RPMI7951 (cell line): ENCODE data around the gene IL9R. TPM values are rescaled to one million over a fixed set of nuclear protein-coding genes. Genes with fewer than 3 reads are reported as not detected.
"Not testable (repeated sequence)": the region's sequence is repeated elsewhere in the genome, so short reads cannot be mapped to it uniquely, and the experiment has no call there.

Source experiments
- DNase-seq: peaks from one replicate; pipeline ENCODE4 v3.0.0-alpha.2; 2012; ENCODE audit warnings: low read depth
- total RNA-seq: library from RNA; depleted of rRNA; stranded (reverse); fragments of >200 nt; shearing (Covaris generic); gene quantifications from 2 replicates; pipeline ENCODE4 v1.2.3, GENCODE V29; 2014; rRNA removed

IL9R gene, protein sequence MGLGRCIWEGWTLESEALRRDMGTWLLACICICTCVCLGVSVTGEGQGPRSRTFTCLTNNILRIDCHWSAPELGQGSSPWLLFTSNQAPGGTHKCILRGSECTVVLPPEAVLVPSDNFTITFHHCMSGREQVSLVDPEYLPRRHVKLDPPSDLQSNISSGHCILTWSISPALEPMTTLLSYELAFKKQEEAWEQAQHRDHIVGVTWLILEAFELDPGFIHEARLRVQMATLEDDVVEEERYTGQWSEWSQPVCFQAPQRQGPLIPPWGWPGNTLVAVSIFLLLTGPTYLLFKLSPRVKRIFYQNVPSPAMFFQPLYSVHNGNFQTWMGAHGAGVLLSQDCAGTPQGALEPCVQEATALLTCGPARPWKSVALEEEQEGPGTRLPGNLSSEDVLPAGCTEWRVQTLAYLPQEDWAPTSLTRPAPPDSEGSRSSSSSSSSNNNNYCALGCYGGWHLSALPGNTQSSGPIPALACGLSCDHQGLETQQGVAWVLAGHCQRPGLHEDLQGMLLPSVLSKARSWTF
- total RNA-seq = 0.10 and 0.12 TPM in 2 replicates

DNA sequence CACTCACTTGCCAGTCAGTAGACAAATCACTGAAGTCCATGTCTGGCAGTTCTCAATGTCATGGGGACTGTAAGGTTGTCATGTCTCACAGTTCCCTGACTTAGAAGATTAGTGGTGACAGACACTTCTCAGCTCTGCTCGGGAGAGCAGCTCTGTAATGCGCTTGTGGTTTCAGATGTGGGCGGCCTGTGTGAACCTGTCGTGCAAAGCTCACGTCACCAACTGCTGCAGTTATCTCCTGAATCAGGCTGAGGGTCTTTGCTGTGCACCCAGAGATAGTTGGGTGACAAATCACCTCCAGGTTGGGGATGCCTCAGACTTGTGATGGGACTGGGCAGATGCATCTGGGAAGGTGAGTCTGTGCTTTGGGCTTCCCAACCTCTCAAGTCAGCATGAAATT lies at the start of gene IL9R:
IL9R (plus strand) TSS at position 261 of the 400 bp plus-strand sequence; CDS start at position 325, 64 bp downstream.
- no peak for DNase-seq

DNA sequence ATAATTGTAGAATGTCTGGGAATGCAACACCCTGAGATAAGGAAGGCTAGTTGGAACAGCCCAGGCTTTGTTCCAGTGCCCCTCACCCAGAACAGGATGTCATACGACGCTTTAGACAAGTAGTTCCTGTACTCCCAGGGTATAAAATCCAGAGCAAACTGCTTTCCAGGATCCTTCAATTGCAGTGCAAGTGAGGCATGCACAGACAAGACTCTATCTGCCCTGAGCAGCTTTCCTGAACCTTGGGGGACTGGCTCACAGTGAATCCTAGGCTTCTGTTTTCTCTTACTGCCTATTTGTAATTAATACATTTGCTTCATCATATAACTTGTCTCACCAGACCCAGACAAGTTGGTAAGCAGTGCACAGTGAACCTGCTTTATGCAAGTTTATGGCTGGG lies 48.4 kb upstream of the IL9R start:
- no peak for DNase-seq

DNA sequence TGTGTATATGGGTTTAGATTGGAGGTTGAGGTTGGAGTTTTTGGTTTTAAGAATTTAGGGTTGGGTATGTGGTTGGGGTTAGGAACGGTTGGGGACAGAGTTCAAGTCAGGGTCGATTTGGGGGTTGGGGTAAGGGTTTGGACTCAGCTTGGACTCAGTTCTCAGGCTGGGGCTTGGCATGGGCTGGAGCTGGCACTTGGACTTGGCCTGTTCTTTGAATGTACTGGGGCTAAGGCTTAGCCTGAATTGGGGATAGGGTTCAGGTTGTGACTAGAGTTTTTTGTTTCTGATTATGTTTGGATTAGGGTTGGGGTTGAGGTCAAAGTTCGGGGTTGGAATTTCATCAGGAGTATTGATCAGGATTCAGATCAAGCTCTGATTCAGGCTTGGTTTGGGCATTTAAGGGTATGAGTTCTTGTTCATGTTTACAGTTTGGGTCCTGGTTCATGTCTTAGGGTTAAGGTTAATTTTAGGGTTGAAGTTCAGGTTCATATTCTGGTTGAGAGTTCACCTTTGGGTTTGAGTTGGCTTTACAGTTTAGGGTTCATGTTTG lies 46.2 kb upstream of the IL9R start:
- DNase-seq = no peak

DNA sequence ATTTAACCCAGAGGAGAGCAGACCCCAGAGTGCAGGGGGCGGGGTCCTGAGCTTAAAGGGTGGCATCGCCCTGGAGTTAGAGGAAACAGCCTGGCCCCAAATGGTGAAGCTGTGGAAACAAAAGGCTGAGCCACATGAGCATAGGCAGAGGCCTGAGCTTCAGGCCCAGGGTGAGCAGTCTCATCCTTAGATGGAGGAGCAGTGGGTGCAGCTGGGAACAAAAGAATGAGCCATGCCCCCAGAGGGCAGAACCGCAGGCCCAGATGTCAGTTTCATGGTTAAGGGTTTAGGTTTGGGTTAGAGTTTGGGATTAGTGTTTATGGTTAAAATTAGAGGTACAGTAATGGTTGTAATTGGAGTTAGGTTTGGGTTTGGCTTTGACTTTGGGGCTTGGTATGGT lies 44.4 kb upstream of the IL9R start:
- DNase-seq = no peak

DNA sequence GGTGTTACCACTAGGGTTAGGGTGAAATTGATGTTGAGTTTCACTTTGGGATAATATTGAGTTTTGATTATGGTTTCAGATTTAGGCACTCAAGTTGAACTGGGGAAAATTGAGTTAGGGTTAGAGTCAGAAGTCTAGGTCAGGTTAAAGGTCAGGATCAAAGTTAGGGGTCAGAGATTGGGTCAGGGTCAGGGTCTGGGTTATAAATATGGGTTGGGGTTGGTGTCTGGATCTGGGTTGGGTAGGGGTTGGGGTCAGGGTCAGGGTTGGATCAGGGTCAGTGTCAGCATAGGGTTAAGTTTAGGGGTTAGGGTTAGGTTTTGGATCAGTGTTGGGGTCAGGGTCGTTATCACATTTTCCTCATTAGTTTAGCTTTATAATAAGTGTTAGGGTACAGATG lies 42.7 kb upstream of the IL9R start:
- DNase-seq = no peak

DNA sequence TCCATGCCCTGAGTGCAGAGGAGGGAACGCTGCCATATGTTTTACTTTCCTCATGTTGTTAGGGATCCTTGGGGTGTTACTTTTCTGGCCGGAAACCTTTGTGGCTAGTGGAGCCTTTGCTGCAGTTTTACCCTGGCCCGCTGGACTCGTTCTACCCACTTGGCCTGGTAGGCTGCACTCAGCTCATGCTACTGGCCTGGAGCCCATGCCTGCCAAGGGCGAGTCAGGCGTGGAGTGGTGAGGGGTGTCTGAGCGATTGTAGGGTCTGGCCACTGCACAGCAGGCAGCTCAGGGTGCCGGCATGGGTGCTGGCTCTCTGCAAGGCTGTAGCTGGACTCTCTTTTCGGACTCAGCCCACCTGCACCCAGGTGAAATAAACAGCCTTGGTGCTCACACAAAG lies 41.4 kb upstream of the IL9R start:
- no peak for DNase-seq

DNA sequence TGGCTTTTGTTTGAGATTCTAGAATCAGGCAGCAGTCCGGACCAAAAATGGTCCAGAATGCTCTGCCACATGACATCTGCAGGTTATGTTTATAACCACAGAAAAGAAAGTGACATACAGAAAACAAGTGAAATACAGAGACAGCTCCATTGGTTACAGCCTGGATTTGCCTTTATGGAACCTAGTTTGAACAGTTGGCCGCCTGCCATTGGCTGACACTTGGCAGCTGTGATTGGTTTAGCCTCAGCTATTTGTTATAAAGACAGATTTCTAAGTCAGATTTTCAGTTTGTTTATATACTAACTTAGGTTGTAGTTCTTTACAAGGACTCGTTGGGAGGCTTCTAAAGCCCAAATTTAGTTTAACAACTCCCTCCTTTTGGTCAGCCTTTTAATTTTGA lies 40.8 kb upstream of the IL9R start:
- no peak for DNase-seq

DNA sequence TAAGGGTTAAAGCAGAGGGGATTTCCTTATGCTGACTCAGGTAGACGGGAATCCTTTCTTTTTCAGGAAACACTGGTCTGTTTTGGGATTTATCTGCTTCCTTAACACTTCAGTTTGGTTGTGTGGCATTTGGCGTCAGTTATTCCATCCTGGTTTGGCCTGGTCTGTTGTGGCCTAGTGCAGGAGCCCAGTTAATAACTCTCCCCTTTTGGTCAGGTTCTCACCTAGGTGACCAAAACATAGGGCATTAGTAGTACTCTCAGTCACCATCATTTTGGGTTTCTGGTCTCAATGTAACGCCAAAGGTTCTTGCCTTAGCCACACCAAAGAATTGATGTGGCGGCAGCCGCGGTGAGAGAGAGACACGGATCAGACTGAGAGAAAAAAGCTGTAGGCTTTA lies 39.7 kb upstream of the IL9R start:
- no peak for DNase-seq

DNA sequence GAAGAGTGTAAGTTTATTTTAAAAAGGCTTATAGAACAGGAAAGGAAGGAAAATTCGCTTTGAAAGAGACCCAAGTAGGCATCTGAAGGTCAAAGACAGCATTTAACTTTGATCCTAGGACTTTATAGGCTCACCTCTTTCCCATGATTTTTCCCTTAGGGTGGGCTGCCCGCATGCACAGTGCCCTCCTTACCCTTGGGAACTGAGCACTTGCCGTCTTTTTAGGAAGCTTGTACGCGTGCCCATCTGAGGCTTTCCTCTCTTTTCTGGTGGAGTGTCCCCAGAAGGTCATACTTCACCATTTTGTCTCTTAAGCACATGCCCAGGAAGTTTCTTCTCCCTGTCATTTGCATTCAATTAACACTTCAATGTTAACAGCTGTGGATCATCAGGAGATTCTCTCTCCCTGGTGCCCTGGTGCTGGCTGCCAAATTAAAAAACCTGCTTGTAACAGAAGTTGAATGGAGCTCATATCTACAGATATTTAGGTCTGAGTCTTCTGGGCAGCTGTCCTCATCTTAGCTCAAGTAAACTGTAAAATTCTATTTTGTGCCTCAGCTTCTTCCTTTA lies 38.4 kb upstream of the IL9R start:
- no peak for DNase-seq

DNA sequence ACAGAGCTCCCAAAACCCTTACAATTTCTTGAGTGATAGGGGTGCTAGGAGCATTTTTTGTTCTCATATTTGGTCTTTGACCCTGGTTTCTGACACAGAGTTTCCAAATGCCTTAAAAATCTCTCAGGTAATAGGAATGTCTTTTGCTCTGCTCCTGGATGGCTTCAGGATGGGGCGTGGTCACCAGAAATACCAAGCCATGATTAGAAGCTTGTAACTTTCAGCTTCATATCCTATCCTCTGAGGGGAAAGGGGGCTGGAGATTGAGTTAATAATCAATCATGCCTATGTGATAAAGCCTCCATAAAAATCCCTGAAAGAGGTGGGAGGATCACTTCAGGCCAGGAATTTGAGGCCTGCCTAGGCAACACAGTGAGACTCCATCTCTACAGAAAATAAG lies 34.6 kb upstream of the IL9R start:
- no peak for DNase-seq

DNA sequence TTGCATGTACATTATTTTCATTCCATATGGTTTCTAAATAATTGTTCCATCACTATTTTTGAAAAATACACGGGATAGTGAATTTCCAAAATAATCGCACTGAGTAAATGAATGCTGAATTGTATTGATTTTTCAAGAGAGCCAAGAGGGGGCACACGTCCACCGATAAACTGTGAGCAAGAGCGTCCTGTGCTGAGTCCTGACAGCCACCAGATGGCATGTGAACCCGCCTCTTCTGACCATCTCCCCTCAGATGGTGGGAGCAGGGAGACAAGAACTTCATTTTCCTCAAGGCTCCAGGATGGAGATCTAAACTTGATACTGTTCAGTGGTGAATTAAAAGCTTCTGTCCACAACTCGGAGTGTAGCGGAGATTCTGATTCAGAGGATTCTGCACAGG lies 30.6 kb upstream of the IL9R start:
- peak; percentile 57 for DNase-seq

DNA sequence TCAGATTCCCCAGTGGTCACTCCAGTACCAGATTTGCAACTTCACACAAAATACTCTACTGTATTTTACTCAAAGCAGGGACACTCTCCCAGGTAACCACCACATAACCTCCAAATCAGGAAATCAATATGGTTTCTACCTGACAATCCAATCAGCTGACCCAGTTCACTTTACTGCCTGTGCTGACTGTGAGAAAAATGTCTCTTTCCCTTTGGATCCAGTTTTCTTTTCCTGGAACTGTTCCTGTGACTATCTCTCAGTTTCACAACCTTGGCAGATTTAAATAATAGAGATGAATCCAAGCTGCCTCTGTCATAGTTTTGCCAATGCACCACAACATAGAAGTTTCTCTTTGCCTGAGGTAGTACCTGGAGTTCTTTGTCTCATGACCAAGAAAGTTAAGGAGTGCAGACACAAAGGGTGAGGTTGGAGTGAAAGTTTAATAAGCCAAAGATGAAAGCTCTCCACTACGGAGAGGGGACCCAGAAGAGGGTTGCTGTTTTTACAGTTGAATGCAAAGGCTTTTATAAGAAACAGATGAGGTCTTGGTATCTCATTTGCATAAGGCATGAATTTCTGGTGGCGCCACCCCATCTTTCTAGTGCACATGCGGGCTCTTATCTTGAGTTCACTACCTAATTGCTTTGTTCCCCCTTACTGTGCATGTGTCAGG lies 29.7 kb upstream of the IL9R start:
- no peak for DNase-seq

DNA sequence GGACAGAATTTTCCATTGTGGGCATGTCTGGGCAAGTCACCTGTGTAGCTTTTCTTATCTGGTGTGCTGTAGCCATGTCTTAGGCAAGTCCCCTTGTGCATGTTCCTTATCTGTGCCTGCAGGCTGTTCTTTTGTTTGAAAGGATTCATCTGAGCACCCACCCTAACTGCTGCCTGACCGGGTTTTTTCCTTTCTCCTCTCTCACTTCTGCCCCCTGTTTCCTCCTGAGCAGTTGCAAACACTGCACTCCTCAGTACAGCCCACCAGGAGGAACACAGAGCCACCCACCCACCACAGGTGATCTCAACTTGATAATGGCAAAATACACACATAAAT lies 29.2 kb upstream of the IL9R start:
- no peak for DNase-seq

DNA sequence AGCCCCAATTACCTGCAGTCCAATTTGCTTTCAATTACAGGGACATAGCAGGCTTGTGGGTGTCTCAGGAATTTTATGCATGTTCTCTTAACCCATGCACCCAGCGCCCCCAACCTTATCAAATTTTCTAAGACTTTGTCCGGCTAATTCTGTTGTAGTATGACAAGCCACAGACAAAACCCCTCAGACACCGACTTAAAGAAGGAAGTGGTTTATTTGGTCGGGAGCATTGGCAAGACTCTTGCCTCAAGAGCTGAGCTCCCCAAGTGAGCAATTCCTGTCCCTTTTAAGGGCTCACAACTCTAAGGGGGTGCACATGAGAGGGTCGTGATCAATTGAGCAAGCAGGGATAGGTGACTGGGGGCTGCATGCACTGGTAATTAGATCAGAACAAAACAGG lies 28.7 kb upstream of the IL9R start:
- DNase-seq = no peak

DNA sequence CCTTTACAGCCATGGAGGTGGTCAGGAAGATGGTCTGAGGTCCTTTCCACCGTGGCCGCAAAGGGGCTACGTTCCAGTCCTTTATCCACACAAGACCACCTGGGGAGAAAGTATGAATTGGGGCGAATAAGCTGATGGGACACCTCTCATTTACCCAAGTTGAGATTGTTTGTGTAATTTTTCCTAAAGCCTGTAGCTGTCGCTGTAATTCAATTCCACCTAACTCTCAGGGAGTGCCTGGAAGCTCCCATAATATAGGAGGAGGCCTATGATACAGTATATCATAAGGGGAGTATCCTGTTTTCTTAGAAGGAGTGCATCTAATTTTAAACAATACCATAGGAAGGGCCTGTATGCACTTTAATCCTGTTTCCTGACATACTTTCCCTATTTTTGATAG lies 25.8 kb upstream of the IL9R start:
- peak; percentile 9 for DNase-seq

DNA sequence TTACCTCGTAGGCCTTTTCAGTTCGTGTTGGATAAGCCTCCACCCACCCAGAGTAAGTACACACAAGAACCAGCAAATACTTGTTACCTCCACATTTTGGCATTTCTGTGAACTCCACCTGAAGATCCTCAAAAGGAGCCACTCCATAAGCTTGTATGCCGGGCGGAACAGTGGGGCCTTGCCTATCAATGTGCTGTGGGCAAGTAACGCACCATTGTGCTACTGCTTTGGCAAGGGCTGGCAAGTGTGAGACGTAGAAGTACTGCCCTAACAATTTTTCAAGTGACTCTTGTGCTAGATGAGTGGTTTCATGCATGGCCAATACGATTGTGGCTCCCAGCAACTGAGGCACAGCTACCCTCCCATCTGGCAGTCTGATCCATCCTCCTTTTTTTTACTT lies 25.3 kb upstream of the IL9R start:
- DNase-seq = not testable (repeated sequence)

DNA sequence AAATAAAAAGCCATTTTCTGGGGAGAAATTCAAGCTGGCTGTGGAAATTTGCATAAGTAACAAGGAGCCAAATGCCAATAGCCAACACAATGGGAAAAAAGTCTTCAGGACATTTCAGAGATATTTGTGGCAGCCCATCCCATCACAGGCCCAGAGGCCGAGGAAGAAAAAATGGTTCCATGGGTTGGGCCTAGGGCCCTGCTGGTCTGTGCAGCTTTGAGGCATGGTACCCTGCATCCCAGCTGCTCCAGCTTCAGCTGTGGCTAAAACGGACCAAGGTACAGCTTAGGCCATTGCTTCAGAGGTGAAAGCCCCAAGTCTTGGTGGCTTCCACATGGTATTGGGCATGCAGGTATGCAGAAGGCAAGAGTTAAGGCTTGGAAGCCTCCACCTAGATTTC lies 14.2 kb upstream of the IL9R start:
- no peak for DNase-seq

DNA sequence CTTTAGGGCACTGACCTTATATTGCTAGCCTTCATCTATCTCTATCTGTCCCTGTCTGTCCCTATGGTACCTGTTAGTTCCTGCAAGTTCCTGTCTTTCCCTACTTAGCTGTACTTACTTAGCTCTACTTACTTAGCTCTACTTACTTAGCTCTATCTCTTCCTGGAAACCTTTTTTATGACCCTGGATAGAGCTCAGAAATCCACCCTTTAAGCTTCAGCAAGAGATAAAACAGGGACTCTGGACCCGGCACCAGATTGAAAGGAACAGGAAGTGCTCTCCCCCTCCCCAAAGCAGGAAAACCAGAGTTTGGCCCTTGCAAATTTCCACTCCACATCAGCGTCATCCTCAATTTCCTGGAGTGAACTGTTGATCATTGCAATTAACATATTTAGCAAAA lies 12.3 kb upstream of the IL9R start:
- no peak for DNase-seq

DNA sequence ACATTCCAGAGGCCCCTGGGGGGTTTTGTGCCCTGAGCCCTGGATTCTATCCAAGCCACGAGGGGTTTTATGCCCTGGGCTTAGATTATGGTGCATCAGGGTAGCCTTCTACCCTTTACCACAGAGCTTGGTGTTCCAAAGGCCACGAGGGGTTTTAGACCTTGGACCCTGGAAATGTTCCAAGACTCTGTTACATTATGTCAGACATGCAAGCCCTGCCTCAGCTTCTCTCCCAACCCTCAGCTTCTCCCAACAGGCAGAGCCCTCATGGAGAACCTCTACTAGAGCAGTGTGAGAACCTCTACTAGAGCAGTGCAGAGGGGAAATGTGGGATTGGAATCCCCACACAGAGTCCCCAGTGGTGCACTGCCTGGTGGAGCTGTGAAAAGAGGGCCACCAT lies 10.5 kb upstream of the IL9R start:
- not testable (repeated sequence) for DNase-seq

DNA sequence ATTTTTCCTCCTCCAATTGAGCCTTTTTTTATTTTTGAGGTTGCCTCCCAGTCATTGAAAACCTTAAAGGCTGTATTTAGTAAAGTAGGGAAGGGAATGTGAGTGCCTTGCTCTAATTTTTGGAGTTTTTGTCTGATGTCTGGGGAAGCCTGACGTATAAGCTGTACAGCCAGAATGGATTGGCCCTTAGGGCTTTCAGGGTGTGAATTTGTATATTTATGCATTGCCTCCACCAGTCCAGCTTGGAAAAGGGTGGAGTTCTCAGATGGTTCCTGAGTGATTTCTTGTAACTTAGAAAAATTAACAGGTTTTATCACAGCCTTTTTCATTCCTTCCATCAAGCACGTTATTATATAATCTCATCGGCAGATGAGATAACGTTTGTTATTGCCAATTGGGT lies 8.6 kb upstream of the IL9R start:
- no peak for DNase-seq

DNA sequence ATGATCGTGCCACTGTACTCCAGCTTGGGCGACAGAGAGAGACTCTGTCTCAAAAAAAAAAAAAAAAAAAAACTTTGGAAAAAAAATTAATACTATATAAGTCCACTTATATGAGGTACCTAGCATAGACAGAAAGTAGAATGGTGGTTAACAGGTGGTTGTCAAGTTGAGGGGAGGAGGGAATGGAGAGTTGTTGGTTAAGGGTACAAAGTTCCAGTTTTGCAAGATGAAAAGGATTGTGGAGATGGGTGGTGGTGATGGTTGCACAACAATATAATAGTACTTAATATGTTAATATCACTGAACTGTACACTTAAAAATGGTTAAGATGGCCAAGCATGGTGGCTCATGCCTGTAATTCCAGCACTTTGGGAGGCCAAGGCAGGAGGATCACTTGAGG lies 4.1 kb upstream of the IL9R start:
- no peak for DNase-seq

DNA sequence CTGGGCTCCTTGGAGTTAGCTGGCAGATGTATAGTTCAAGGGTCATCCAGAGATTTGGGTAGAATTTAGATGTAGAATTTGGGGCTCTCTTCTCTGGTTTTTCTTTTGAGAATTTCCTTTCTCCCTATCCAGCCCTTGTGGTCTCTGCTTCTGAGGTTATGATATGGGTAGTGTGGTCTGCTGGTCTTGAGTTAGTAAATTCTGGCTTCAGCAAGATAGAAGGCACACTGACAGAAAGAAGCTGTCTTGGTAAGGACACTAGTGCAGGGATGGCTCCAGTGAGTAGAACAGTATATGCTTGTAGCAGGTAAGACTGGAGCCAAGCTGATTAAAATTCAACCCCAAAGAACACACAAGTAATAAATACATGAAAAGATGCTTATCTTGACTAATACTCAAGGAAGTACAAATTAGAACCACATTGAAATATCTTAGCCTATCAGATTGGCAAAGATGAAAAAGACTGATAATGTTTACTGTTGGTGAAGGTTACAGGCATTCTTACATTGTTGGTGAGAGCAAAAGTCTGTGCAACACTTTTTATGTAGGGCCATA lies 2.1 kb upstream of the IL9R start:
- no peak for DNase-seq
